A549 (cell line): ENCODE results near the gene B3GNT8. TPM values are rescaled to one million over a fixed set of nuclear protein-coding genes. Genes with fewer than 3 reads are reported as not detected.

Experiments
- ATAC-seq, 2 experiments: fragments of 200-7000 bp in 1 of 2; fragments of >200 bp in 1 of 2; cut with Nextera tagmentation in 1 of 2; cut with Tn5 transposase in 1 of 2; 3 replicates each; pipeline versions ENCODE4 v1.8.0 to v1.9.1; 2018 to 2020; ENCODE audit warnings: mild to moderate bottlenecking in 1 of 2, moderate library complexity in 1 of 2
- CTCF ChIA-PET: fragments of 300-600 bp; sonication (Branson Sonifier 250); formaldehyde crosslinking; extraction: SDS; loops from one replicate; lab custom pipeline; 2021; ENCODE audit warnings: antibody characterized with exemption, inconsistent platforms; lab: Yijun Ruan, JAX
- POLR2A ChIA-PET: fragments of 350-600 bp; formaldehyde crosslinking; extraction: SDS; loops from one replicate; lab custom pipeline; 2021; ENCODE audit warnings: antibody characterized with exemption, inconsistent platforms; lab: Yijun Ruan, JAX
- DNase-seq, 2 experiments: peaks; one replicate each; pipeline versions ENCODE4 v3.0.0 to v3.0.0-alpha.2; 2011 to 2016; ENCODE audit warnings: low read depth in 1 of 2, low spot score in 1 of 2
- FAIRE-seq: peaks from 2 replicates; lab custom pipeline; 2011; peaks lifted over from hg19 to GRCh38; lab: Jason Lieb, UNC
- H3K27ac ChIP-seq, 2 experiments: fragments of >200 bp; sonication (Bioruptor Twin); formaldehyde crosslinking; 3 replicates each; pipeline ENCODE4 v1.5.1; 2016 to 2017
- H3K4me1 ChIP-seq: fragments of >200 bp; sonication (Bioruptor Twin); formaldehyde crosslinking; 3 replicates; pipeline ENCODE4 v1.6.1; 2016
- H3K4me2 ChIP-seq: fragments of >200 bp; sonication (Bioruptor Twin); formaldehyde crosslinking; 3 replicates; pipeline ENCODE4 v1.6.1; 2016
- H3K4me3 ChIP-seq: fragments of >200 bp; sonication (Bioruptor Twin); formaldehyde crosslinking; 3 replicates; pipeline ENCODE4 v1.5.1; 2016
- H3K9me3 ChIP-seq: fragments of >200 bp; sonication (Bioruptor Twin); formaldehyde crosslinking; 3 replicates; pipeline ENCODE4 v1.6.1; 2016
- BHLHE40 ChIP-seq: IDR thresholded peaks from 2 replicates; pipeline ENCODE4 v1.6.1; 2012; ENCODE audit warnings: low read depth, low read length, inconsistent platforms
- CBX2 ChIP-seq: fragments of 200-600 bp; sonication (generic); IDR thresholded peaks from 2 replicates; pipeline ENCODE4 v1.6.1; 2016; ENCODE audit warnings: low read depth, mild to moderate bottlenecking, borderline replicate concordance
- CBX8 ChIP-seq: fragments of 200-600 bp; sonication (generic); IDR thresholded peaks from 2 replicates; pipeline ENCODE4 v1.6.1; 2016
- EHMT2 ChIP-seq: fragments of 200-600 bp; sonication (generic); IDR thresholded peaks from 2 replicates; pipeline ENCODE4 v1.6.1; 2016; ENCODE audit warnings: antibody characterized with exemption, low read depth, mild to moderate bottlenecking, moderate library complexity
- ESRRA ChIP-seq: fragments of 150-350 bp; IDR thresholded peaks from 2 replicates; pipeline ENCODE4 v1.6.1; 2014; ENCODE audit warnings: mild to moderate bottlenecking, low read length, borderline replicate concordance
- GATA3 ChIP-seq: IDR thresholded peaks from 2 replicates; pipeline ENCODE4 v1.6.1; 2012; ENCODE audit warnings: borderline replicate concordance
- JUNB ChIP-seq: fragments of >200 bp; sonication (Bioruptor Twin); formaldehyde crosslinking; IDR thresholded peaks from 2 replicates; pipeline ENCODE4 v1.6.1; 2016
- KDM1A ChIP-seq: fragments of 200-600 bp; sonication (generic); IDR thresholded peaks from 2 replicates; pipeline ENCODE4 v1.6.1; 2016; ENCODE audit warnings: low read depth, mild to moderate bottlenecking
- KDM5A ChIP-seq: fragments of 200-600 bp; sonication (generic); IDR thresholded peaks from 2 replicates; pipeline ENCODE4 v1.6.1; 2016; ENCODE audit warnings: antibody characterized with exemption, mild to moderate bottlenecking
- MAZ ChIP-seq: fragments of 150-350 bp; IDR thresholded peaks from 2 replicates; pipeline ENCODE4 v1.6.1; 2014; ENCODE audit warnings: antibody characterized with exemption, low read depth, low read length, borderline replicate concordance
- NPAS2 ChIP-seq: fragments of 250-450 bp; sonication (Bioruptor Pico); IDR thresholded peaks from 2 replicates; pipeline ENCODE4 v1.8.0; 2022; ENCODE audit warnings: mild to moderate bottlenecking, moderate library complexity, borderline replicate concordance
- NR3C1 ChIP-seq: fragments of >200 bp; sonication (Bioruptor Twin); formaldehyde crosslinking; IDR thresholded peaks from 3 replicates; pipeline ENCODE4 v1.6.1; 2017
- RFX5 ChIP-seq: fragments of 450-650 bp; IDR thresholded peaks from 2 replicates; pipeline ENCODE4 v1.7.1; 2014; ENCODE audit warnings: antibody characterized with exemption, mild to moderate bottlenecking, moderate library complexity
- TP53 ChIP-seq: fragments of 250-450 bp; sonication (Bioruptor Pico); IDR thresholded peaks from 2 replicates; pipeline ENCODE4 v1.5.0; 2021; ENCODE audit warnings: mild to moderate bottlenecking, moderate library complexity
- ZSCAN20 ChIP-seq: fragments of 250-450 bp; sonication (Bioruptor Pico); IDR thresholded peaks from 2 replicates; pipeline ENCODE4 v1.8.0; 2022; ENCODE audit warnings: mild to moderate bottlenecking, moderate library complexity
- WGBS: methylation state at CpG from one replicate; pipeline ENCODE4 v1.1.6; 2017; ENCODE audit errors: missing lambda C conversion rate; 5-methylcytosine and 5-hydroxymethylcytosine counted together
- polyA plus RNA-seq, 4 experiments: library from polyadenylated mRNA; depleted of rRNA in 3 of 4; stranded (reverse); fragments of >200 nt; fragmentation: RNase III in 1 of 4; extraction: RNeasy Plus Mini Kit Qiagen cat#74134 plus additional on column Dnase treatment in 1 of 4; gene quantifications; 2 replicates in 3 of 4; 3 replicates in 1 of 4; pipeline ENCODE4 v1.2.3, GENCODE V29; 2011 to 2017
- TF ChIP-seq, protein P1 (sequence below): fragments of 450-650 bp; IDR thresholded peaks from 2 replicates; pipeline ENCODE4 v1.6.1; 2014; ENCODE audit warnings: antibody characterized with exemption
- TF ChIP-seq, protein P2 (sequence below): fragments of 200-600 bp; sonication (generic); IDR thresholded peaks from 2 replicates; pipeline ENCODE4 v1.6.1; 2016; ENCODE audit warnings: antibody characterized with exemption, mild to moderate bottlenecking, moderate library complexity
- TF ChIP-seq, protein P3 (sequence below): fragments of 250-450 bp; sonication (Bioruptor Pico); IDR thresholded peaks from 2 replicates; pipeline ENCODE4 v1.5.0; 2020; ENCODE audit warnings: low read depth, mild to moderate bottlenecking, moderate library complexity

B3GNT8 gene
- polyA plus RNA-seq, 2 of the 4 experiments (the other 2 are of a cell fraction) = not detected

DNA sequence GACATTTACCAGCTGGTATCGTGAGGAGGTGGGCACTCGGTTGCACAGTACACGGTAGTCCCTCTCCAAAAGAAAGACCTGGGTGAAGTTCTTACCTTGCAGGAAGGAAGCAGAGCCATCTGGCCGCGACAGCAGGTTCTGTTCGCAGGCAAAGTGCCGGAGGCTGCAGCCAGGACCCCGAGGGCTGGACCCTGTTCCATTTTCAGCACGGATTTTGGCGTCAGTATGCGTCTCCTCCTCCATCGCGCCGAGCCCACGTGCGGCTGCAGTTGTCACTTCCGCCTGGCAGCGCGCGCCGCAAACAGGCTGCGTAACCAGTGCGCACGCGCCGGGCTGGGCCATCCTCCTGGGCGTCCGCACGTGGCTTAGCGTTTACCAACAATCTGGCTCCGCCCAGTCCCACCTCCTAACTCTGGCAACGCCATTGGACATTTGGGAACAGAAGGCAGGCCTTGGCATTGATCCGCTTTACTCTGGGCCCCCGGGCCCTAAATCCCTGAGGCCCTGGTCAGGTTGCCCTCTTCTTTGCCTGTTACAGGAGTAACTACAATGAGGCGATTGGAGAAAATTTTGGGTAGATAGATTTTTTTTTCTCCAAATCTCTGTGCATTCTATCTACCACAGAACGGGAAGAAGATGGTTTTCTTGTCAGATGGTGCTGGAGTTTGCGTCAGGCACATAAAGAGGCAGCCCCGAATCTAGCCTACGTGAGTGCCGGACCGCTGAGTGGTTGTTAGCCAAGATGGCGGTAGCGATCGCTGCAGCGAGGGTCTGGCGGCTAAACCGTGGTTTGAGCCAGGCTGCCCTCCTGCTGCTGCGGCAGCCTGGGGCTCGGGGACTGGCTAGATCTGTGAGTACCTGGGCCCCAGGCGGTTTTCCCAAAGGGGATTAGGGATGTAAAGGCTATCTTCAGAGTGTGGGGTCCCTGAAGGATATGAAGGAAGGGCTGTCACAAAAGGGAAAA is 29.8 kb downstream of the B3GNT8 start, which contains the start of the genes BCKDHA and EXOSC5 (continued):
- TF ChIP-seq, protein P1, sequence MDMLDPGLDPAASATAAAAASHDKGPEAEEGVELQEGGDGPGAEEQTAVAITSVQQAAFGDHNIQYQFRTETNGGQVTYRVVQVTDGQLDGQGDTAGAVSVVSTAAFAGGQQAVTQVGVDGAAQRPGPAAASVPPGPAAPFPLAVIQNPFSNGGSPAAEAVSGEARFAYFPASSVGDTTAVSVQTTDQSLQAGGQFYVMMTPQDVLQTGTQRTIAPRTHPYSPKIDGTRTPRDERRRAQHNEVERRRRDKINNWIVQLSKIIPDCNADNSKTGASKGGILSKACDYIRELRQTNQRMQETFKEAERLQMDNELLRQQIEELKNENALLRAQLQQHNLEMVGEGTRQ = peak; percentile 97
- TF ChIP-seq TP53 (peak; percentile 74), NPAS2 (CRISPR knock-in tag) (peak; percentile 89), JUNB (no peak), KDM1A (no peak), CBX2 (no peak), RFX5 (peak; percentile 68), BHLHE40 (peak; percentile 90)
- TF ChIP-seq, protein P2, sequence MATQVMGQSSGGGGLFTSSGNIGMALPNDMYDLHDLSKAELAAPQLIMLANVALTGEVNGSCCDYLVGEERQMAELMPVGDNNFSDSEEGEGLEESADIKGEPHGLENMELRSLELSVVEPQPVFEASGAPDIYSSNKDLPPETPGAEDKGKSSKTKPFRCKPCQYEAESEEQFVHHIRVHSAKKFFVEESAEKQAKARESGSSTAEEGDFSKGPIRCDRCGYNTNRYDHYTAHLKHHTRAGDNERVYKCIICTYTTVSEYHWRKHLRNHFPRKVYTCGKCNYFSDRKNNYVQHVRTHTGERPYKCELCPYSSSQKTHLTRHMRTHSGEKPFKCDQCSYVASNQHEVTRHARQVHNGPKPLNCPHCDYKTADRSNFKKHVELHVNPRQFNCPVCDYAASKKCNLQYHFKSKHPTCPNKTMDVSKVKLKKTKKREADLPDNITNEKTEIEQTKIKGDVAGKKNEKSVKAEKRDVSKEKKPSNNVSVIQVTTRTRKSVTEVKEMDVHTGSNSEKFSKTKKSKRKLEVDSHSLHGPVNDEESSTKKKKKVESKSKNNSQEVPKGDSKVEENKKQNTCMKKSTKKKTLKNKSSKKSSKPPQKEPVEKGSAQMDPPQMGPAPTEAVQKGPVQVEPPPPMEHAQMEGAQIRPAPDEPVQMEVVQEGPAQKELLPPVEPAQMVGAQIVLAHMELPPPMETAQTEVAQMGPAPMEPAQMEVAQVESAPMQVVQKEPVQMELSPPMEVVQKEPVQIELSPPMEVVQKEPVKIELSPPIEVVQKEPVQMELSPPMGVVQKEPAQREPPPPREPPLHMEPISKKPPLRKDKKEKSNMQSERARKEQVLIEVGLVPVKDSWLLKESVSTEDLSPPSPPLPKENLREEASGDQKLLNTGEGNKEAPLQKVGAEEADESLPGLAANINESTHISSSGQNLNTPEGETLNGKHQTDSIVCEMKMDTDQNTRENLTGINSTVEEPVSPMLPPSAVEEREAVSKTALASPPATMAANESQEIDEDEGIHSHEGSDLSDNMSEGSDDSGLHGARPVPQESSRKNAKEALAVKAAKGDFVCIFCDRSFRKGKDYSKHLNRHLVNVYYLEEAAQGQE = no peak

DNA sequence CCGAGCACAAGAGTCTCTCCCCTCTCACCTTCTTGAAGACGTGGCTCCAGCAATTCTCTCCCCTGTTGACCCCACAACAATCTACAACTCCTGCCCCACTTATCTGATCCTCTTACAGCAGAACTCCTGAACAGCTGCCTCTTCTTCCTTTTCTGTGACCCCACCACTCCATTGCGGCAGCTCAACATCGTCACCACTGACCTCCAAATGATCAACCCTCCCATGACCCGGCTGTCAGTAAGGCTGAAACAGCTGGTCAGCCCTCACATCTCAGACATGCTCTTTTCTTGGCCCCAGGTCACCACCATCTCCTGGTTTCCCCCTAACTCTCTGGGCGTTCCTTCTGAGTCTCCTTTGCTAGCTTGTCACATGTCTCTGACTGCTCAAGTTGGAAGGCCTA is 31.8 kb downstream of the B3GNT8 start:
- TF ChIP-seq, protein P3, sequence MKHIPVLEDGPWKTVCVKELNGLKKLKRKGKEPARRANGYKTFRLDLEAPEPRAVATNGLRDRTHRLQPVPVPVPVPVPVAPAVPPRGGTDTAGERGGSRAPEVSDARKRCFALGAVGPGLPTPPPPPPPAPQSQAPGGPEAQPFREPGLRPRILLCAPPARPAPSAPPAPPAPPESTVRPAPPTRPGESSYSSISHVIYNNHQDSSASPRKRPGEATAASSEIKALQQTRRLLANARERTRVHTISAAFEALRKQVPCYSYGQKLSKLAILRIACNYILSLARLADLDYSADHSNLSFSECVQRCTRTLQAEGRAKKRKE = no peak
- TF ChIP-seq MAZ (no peak), NR3C1 (no peak), CBX8 (no peak), EHMT2 (no peak), ZSCAN20 (no peak), KDM1A (no peak), ESRRA (no peak)
- Histone ChIP-seq H3K9me3 (no peaks in the 10 kb centered on the region), H3K4me3 (no peak overlapping the region), H3K4me2 (peak overlapping the region; percentile 88; the same call in 1 of the 3 replicates), H3K4me1 (peaks cover 20% of the 10 kb centered on the region), H3K27ac (no peak overlapping the region)
- ChIA-PET POLR2A (interaction anchor here (1.0 to 1.6 kb wide), 2 partner anchors 31 to 44 kb away, joined by 3 to 4 read pairs; partner anchors contain the start of genes B9D2 and DMAC2), CTCF (interaction anchor here (0.8 to 3.1 kb wide), 5 partner anchors 12 to 48 kb away, joined by 3 to 15 read pairs (median 5); partner anchors contain the start of genes ERICH4 and TGFB1)
- 77% methylated on average over 6 of the region's 6 CpGs for WGBS
- no peak for DNase-seq
- no peak for ATAC-seq
- no peak for FAIRE-seq

DNA sequence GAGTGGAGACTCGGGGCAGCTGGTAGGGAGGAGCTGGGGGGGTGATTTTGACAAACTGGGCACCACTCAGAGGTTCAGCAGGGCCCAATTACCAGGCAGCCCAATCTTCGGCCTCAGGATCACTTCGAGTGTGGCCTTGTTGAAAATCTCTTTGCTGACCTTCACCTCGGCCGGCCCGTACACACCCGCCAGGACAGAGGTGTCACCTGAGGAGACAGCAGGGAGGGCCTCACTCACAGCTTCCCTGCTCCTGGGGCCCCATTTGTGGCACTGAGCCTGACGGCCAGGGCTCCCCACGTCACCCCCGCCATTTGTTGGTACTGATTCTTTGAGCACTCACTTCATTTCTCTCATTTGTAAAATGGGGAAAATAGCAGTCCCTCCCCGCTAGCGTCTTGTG is 34.4 kb downstream of the B3GNT8 start:
- POLR2A ChIA-PET = interaction anchor here (1.4 kb wide), 1 partner anchor 46 kb away, joined by 5 read pairs; the partner anchor contains the start of gene DMAC2
- TF ChIP-seq GATA3 = no peak
- TF ChIP-seq TP53 = no peak
- no peak for TF ChIP-seq KDM5A
- no peak for TF ChIP-seq BHLHE40
- TF ChIP-seq, all 56 proteins: peak for 0
- Histone ChIP-seq H3K4me3 (no peak overlapping the region), H3K4me1 (peaks cover 11% of the 10 kb centered on the region; the same call in 2 of the 3 replicates), H3K27ac (no peak overlapping the region), H3K4me2 (no peak overlapping the region), H3K9me3 (no peaks in the 10 kb centered on the region)
- FAIRE-seq (no peak), DNase-seq (no peak), ATAC-seq (no peak)
- 89% methylated on average over 12 of the region's 12 CpGs for WGBS
- CTCF ChIA-PET = interaction anchor here (0.6 to 3.1 kb wide), 10 partner anchors 11 to 428 kb away, joined by 3 to 15 read pairs (median 4); partner anchors contain the start of genes TGFB1 and TMEM91
